Activated naive CD4-positive, alpha-beta T cell treated with anti-CD3 and anti-CD28 coated beads, Interleukin-2, amount 50 U/mL, for 72 hours (primary cell): ENCODE results near the gene BTBD1. TPM values are rescaled to one million over a fixed set of nuclear protein-coding genes. Genes with fewer than 3 reads are reported as not detected.

Experiments
- total RNA-seq, 2 donors: library from RNA; stranded (reverse); gene quantifications; one replicate each; pipeline ENCODE4 v1.2.3, GENCODE V29; 2022

BTBD1 gene
- total RNA-seq, 2 donors from 2014 or later, result 47.7 to 64.7 TPM

Other genes with a start within 250 kb of the BTBD1 start
- 1 to 10 TPM; 2.2 to 4.4 TPM for gene HOMER2, start 114.5 kb downstream of the BTBD1 start, total RNA-seq
- 10 to 100 TPM; 20.1 to 20.3 TPM for gene RAMAC, start 81.0 kb downstream of the BTBD1 start, total RNA-seq
- gene C15orf40, start 55.6 kb downstream of the BTBD1 start, total RNA-seq, result 10 to 100 TPM; 18.1 to 26.3 TPM
- 1 to 10 TPM in 1 of 2 donors, under 1 TPM in 1; 0.84 to 2.6 TPM for gene TM6SF1, start 40.4 kb upstream of the BTBD1 start, total RNA-seq
- 10 to 100 TPM; 10.9 to 26.3 TPM for gene HDGFL3, start 140.6 kb upstream of the BTBD1 start, total RNA-seq
- not detected for gene BNC1, start 217.4 kb upstream of the BTBD1 start, total RNA-seq